Measurements from ENCODE around the gene ULK1.
A peak's percentile ranks its signal among the peaks of the same experiment; 100 is the strongest.
"Not testable (repeated sequence)": the region's sequence is repeated elsewhere in the genome, so short reads cannot be mapped to it uniquely, and the experiment has no call there.

Gene ULK1

DNA sequence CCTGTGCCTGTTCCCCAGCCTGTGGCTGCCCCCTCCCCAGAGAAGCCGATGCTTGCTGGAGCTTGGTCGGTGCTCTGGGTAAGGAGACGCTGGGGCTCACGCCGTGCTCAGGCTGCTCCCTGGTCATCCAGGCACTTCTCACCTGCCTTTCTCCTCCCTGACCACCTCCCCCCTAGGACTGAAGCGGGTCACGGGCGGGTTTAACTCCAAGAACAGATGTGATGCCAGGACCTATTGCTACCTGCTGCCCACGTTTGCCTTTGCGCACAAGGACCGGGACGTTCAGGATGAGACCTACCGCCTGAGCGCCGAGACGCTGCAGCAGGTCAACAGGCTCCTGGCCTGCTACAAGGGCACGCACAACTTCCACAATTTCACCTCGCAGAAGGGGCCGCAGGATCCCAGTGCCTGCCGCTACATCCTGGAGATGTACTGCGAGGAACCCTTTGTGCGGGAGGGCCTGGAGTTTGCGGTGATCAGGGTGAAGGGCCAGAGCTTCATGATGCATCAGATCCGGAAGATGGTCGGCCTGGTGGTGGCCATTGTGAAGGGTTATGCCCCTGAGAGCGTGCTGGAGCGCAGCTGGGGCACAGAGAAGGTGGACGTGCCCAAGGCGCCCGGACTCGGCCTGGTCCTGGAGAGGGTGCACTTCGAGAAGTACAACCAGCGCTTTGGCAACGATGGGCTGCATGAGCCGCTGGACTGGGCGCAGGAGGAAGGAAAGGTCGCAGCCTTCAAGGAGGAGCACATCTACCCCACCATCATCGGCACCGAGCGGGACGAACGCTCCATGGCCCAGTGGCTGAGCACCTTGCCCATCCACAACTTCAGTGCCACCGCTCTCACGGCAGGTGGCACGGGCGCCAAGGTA is 46.9 kb downstream of the ULK1 start:
- DNase-seq (ENCODE audit: low read depth in 1 of 2, low spot score in 1 of 2) = no peak

DNA sequence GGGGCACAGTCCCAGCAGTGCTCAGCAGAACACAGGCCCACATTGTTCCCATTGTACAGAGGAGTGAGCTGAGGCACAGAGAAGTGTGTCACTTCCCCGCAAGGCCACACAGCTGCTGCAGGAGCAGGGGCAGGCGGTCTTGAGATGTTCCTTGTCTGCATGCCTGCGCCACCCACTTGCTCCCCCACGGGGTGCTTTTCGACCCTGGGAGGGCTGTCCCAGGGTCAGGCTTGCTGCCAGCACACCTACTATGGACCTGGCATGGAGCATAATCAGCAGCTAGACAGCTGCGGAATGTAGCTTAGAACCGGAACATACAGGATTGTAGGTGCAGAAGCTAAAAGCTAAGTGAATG is 47.5 kb downstream of the ULK1 start:
- DNase-seq (ENCODE audit: low read depth in 1 of 2, low spot score in 1 of 2) = no peak

DNA sequence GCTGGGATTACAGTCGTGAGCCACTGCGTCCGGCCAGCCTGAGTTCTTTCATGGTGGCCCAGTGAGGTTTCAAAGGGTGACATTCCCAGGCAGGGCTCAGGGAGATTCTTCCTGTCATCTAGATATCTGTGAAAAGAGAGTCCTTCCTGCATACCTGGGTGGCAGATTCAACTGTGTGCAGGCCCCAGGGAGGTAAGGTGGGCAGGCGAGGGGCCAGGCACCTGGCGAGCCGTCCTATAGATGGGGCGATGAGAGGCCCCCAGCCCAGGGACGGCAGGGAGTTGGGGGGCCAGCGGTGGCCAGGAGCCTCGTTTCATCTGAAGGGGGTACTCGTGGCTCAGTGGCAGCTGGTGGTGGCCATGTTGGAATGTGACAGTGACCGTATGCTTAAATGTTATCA is 48.2 kb downstream of the ULK1 start:
- no peak for DNase-seq (ENCODE audit: low read depth in 1 of 2, low spot score in 1 of 2)

GRCh38 chr12:131943389-131943788 is 49.0 kb downstream of the ULK1 start:
- no peak for DNase-seq (ENCODE audit: low read depth in 1 of 2, low spot score in 1 of 2)

DNA sequence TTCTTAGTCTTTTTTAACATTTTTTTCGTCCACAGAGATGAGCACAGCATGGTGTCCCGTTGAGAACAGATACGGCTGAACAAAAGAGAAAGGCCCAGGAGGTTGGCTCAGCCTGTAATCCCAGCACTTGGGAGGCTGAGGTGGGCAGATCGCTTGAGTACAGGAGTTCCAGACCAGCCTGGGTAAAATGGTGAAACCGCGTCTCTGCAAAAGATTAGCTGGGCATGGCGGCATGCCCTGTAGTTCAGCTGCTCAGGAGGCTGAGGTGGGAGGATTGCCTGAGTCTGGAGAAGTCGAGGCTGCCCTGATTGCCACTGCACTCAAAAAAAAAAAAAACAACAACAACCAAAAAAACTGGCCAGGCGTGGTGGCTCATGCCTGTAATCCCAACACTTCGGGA is 49.5 kb downstream of the ULK1 start:
- DNase-seq (ENCODE audit: low read depth in 1 of 2, low spot score in 1 of 2) = no peak

GRCh38 chr12:131944601-131945251 is 50.3 kb downstream of the ULK1 start:
- no peak for DNase-seq (ENCODE audit: low read depth in 1 of 2, low spot score in 1 of 2)

- DNase-seq (ENCODE audit: low read depth in 1 of 2, low spot score in 1 of 2) = no peak
Observed at GRCh38 chr12:131946757-131947156, 52.3 kb downstream of the ULK1 start.

DNA sequence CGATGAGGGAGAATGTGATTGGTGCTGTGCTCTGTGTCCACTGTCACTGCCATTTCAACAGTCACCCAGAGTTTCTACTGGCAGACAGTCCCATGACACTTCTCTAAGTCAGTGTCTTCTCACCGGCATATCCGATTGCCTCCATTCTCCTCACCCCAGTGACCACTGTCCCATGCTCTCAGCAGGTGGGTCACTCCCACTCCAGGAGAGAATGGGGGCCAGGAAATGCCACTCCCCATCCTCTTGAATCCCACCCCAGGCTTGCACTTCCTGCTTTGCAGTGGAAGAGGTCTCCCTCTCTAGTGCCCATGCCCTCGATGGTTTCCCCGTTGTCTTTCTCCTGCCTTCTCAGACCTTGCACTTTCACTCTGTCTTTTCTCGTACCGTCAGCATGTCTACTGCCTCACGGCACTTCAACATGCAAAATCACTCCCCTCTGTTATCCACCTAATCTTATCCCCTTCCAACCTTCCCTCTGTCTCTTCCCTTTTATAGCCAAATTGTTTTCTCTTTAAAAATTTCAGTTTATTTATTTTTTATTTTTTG is 53.1 kb downstream of the ULK1 start:
- DNase-seq (ENCODE audit: low read depth in 1 of 2, low spot score in 1 of 2) = no peak

DNA sequence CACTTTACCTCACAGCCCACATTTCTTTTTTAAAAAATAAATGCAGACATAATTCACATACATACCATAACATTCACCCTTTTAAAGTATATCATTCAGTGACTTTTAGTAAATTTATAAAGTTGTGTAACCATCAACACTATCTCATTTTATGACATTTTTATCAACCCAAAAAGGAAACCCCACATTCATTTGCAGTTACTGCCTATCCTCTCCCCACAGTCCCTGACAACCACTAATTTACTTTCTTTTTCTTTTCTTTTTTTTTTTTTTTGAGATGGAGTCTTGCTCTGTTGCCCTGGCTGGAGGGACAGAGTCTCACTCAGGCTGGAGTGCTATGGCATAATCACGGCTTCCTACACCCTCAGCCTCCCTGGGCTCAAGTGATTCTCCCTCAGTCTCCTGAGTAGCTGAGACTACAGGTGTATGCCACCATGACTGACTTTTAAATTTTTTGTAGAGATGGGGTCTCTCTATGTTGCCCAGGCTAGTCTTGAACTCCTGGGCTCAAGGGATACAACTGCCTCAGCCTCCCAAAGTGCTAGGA is 53.8 kb downstream of the ULK1 start:
- no peak for DNase-seq (ENCODE audit: low read depth in 1 of 2, low spot score in 1 of 2)

- DNase-seq (ENCODE audit: low read depth in 1 of 2, low spot score in 1 of 2) = not testable (repeated sequence)
Observed at GRCh38 chr12:131948713-131949430, 54.5 kb downstream of the ULK1 start.

GRCh38 chr12:131949431-131950181 is 55.2 kb downstream of the ULK1 start, which contains the start of gene EP400:
EP400 (plus strand) TSS chr12:131949942; CDS start chr12:131960620, 10,678 bp downstream.
- peak; percentile 91 to 92 for DNase-seq (ENCODE audit: low read depth in 1 of 2, low spot score in 1 of 2)

DNA sequence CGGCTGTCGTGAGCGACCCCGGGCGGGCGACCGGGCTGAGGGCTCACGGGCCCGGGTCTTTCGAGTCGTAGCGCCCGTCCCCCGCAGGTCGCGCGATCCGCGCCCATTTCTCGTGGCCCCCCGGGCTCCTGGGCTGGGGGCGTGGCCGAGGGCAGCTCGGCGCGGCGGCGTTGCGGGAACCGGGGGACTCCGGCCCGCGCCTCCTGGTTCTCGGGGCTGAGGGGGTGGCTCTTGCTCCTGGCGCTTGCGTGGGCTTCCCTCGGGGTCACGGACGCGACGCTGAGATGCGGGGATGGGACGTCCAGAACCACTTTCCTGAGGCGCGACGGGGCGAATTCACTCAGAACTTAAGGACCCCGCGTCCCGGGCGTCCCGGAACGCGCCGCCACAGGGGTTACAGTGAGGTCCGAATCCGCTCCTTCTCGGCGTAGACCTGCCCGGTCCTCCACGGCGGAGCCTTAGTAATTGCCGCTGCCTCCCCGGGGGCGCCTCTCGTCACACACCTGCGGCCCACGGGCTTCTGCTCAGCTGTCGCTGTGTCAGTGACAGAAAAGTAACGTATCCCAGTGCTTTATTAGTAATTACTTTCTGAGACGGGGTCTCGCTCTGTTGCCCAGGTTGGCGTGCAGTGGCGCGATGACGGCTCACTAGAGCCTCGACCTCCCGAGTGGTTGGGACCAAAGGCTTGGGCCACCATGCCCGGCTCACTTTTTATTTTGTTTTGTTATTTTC is 55.9 kb downstream of the ULK1 start:
- no peak for DNase-seq (ENCODE audit: low read depth in 1 of 2, low spot score in 1 of 2)

- not testable (repeated sequence) for DNase-seq (ENCODE audit: low read depth in 1 of 2, low spot score in 1 of 2)
Observed at GRCh38 chr12:131953810-131954209, 59.4 kb downstream of the ULK1 start.

GRCh38 chr12:131954460-131954859 is 60.0 kb downstream of the ULK1 start:
- not testable (repeated sequence) for DNase-seq (ENCODE audit: low read depth in 1 of 2, low spot score in 1 of 2)

DNA sequence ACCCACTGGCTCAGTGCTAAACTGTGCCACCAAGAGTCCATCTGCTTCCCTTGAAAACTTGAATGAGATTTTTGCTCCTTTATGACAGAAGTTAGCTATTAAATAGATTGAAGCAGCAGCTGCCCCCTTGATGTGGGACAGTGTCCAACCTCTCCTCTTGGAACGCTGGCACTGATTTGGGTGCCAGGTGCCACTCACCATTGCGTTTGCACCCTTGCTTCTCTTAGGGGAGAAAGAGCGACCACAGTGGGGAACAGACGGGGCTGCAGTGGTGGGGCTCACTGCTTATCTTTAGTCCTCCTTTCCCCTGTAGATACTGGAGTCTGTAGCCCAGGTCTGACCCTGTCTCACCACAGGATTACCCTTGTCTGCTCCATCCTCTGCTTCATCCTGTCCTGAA is 64.7 kb downstream of the ULK1 start:
- no peak for DNase-seq (ENCODE audit: low read depth in 1 of 2, low spot score in 1 of 2)

DNA sequence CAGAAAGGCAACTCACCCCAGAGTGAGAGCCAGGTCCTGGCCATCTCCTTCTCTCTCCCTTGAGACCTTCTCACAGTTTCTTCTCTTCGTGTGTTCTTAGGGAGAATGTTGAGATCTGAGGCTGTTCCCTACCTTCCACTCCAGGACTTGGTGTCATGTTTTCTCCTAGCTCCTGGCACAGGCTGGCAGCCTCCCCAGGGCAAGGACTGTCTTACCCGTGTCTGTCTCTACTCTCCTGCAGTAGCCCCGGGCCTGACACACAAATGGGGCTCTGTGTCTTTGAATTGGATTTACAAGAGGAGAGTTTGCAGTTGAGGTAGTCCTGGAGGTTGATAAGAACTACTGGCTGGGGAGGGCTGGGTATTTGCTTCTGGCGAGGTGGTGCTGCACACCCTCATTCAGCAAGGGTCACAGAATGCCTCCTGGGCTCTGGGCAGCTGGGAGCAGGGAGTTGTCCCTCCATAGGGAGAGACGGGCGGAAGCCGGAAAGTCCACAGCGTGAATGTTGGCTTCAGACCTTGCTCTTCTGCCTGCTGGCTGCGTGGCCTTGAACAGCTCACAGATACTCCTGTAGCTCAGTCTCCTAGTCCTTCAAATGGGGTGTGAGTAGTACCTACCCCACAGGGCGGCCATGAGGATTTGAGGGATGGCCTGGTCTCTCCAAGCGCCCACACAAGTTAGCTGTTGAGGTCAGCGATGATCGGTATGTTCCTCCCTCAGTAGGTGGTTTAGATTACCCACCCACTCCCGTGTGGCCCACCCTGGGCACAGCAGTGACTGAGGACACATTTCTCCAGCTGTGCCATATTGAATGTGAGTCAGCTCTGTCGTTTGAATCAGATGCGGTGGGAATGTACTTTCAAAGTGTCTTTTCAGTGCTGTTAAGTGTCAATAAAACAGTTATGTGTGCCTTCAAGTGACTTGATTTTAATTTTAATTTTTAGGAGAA is 65.5 kb downstream of the ULK1 start:
- no peak for DNase-seq (ENCODE audit: low read depth in 1 of 2, low spot score in 1 of 2)

DNA sequence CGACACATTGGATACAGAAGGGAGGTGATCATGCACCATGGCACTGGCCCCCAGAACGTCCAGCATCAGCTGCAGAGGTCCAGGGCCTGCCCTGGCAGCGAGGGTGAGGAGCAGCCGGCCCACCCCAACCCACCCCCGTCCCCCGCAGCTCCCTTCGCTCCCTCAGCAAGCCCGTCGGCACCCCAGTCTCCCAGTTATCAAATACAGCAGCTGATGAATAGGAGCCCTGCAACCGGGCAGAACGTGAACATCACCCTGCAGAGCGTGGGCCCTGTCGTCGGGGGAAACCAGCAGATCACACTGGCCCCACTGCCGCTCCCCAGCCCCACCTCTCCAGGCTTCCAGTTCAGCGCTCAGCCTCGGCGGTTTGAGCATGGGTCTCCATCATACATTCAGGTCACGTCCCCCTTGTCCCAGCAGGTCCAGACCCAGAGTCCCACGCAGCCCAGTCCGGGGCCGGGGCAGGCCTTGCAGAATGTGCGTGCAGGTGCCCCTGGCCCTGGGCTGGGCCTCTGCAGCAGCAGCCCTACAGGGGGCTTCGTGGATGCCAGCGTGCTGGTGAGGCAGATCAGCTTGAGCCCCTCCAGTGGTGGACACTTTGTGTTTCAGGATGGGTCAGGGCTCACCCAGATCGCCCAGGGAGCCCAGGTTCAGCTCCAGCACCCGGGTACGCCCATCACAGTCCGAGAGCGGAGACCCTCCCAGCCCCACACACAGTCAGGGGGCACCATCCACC is 66.3 kb downstream of the ULK1 start:
- DNase-seq (ENCODE audit: low read depth in 1 of 2, low spot score in 1 of 2) = not testable (repeated sequence)

DNA sequence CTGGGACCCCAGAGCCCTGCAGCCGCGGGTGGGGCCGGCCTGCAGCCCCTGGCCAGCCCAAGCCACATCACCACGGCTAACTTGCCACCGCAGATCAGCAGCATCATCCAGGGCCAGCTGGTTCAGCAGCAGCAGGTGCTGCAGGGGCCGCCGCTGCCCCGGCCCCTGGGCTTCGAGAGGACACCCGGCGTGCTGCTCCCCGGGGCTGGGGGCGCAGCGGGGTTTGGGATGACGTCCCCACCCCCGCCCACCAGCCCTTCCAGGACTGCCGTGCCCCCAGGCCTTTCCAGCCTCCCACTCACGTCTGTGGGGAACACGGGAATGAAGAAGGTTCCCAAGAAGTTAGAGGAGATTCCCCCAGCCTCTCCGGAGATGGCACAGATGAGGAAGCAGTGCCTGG is 66.9 kb downstream of the ULK1 start:
- DNase-seq (ENCODE audit: low read depth in 1 of 2, low spot score in 1 of 2) = not testable (repeated sequence)

All from activated CD4-positive, alpha-beta T cell treated with anti-CD3 and anti-CD28 coated beads, Interleukin-2, amount 50 U/mL, for 24 hours (primary cell).